Pancreas (tissue), 10 donors: ENCODE data around the gene CEMIP2. TPM values are rescaled to one million over a fixed set of nuclear protein-coding genes. Genes with fewer than 3 reads are reported as not detected.

Experiments
- ATAC-seq, 4 donors: fragments of 200-7000 bp; cut with Tn5 transposase; one replicate each; pipeline versions ENCODE4 v1.8.0 to v1.9.1; 2020; ENCODE audit warnings: mild to moderate bottlenecking in 4 of 4, moderate library complexity in 4 of 4
- DNase-seq, 6 donors: peaks; one replicate each; pipeline ENCODE4 v3.0.0-alpha.2; 2020
- FAIRE-seq: peaks from 2 replicates; lab custom pipeline; 2012; peaks lifted over from hg19 to GRCh38; lab: Jason Lieb, UNC
- H3K27ac ChIP-seq, 4 donors: fragments of 200-600 bp; sonication (generic); 1 replicate in 3 of 4; 2 replicates in 1 of 4; pipeline versions ENCODE4 v1.5.0 to v1.8.0; 2020
- H3K27me3 ChIP-seq, 4 donors: fragments of 200-600 bp; one replicate each; pipeline ENCODE4 v1.8.0; 2021
- H3K36me3 ChIP-seq, 3 donors: fragments of 200-600 bp; sonication (generic) in 1 of 3; one replicate each; pipeline versions ENCODE4 v1.5.0 to v1.8.0; 2020 to 2021
- H3K4me1 ChIP-seq, 3 donors: fragments of 200-600 bp; one replicate each; pipeline ENCODE4 v1.8.0; 2021
- H3K4me3 ChIP-seq, 4 donors: fragments of 200-600 bp; sonication (generic) in 2 of 4; one replicate each; pipeline versions ENCODE4 v1.5.0 to v1.8.0; 2020 to 2021
- H3K9me3 ChIP-seq, 4 donors: fragments of 200-600 bp; one replicate each; pipeline ENCODE4 v1.8.0; 2021
- CTCF ChIP-seq, 4 donors: fragments of 200-600 bp; sonication (generic) in 3 of 4; IDR thresholded peaks; one replicate each; pipeline versions ENCODE4 v1.5.0 to v1.8.0; 2021; ENCODE audit warnings: antibody characterized with exemption in 4 of 4
- WGBS, 2 donors: extraction: QIAGEN DNeasy Blood & Tissue Kit; methylation state at CpG; one replicate each; pipeline ENCODE4 v1.1.7; 2013; 5-methylcytosine and 5-hydroxymethylcytosine counted together
- intact Hi-C, 3 donors: fragments of 100-400 bp; cut with DNase I; formaldehyde crosslinking; loops; one replicate each; pipeline versions ENCODE4 v1.11.1 to v1.14.2; 2022
- polyA plus RNA-seq, 2 donors: library from polyadenylated mRNA; stranded (reverse); fragments of 200-250 nt; gene quantifications; one replicate each; pipeline ENCODE4 v1.2.3, GENCODE V29; 2013
- total RNA-seq, 6 donors: library from RNA; stranded (reverse); fragmentation: NEBNext Ultra II Directional in 4 of 6; extraction: Animal tissue kit (Norgen Biotek cat#: 25700) in 4 of 6; gene quantifications; one replicate each; pipeline versions ENCODE4 v1.2.1 to v1.2.4, GENCODE V29; 2021 to 2023
- donor health status: healthy with polysubstance abuse.
- donor health status: DM: no; HTN: no; CAD: no; lungs with moderate emphysema.
- donor health status: DM: no; HTN: no; CAD: no.
- donor health status: control.
- donor health status: control.
- donor health status: Bipolar disorder and iron deficiency.
- donor health status: DM: yes; HTN: yes; CAD: no.
- donor health status: DM: no; HTN: no; CAD: no.
- donor health status: DM: no; HTN: no; CAD: no.
- donor health status: DM: yes; HTN: yes; CAD: no.

The CEMIP2 gene
- total and polyA plus RNA-seq, 8 donors: 14.3 to 42.1 (median 23.3) TPM

GRCh38 chr9:71791875-71792274 is 23.6 kb upstream of the CEMIP2 start:
- Histone ChIP-seq H3K4me1 (peaks cover 0 to 11% (median 0%) of the 10 kb centered on the region in 3 donors), H3K27ac (no peak overlapping the region), H3K27me3 (no peaks in the 10 kb centered on the region), H3K4me3 (no peak overlapping the region), H3K36me3 (no peaks in the 10 kb centered on the region), H3K9me3 (no peaks in the 10 kb centered on the region)
- FAIRE-seq: no peak
- no peak for TF ChIP-seq CTCF (IDR thresholded peaks at IDR 0.05)
- 85 to 89% methylated on average over 4 of the region's 4 CpGs for WGBS, 2 donors
- intact Hi-C loops: no loop called here
- DNase-seq: no peak
- ATAC-seq: no peak

DNA sequence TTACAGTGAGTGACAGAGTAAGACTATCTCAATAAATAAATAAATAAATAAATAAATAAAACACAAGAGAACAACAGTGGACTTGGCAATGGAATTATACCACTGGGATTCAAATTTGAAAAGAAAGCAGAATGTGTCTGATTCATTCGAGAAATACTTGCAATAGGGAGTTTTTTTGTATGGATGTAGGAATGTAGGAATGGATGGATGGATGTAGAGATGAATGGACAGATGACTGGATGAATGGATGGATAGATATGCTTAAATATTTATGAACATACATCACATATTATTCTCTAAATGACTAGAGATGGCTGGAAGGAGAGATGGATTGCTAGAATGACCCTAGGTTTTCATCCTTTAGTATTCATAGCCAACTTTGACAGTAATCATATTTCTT is 22.0 kb upstream of the CEMIP2 start:
- Histone ChIP-seq H3K27ac (no peak overlapping the region), H3K4me1 (peaks cover 0 to 11% (median 0%) of the 10 kb centered on the region in 3 donors), H3K4me3 (no peak overlapping the region), H3K27me3 (no peaks in the 10 kb centered on the region), H3K36me3 (no peaks in the 10 kb centered on the region), H3K9me3 (no peaks in the 10 kb centered on the region)
- no peak for TF ChIP-seq CTCF (IDR thresholded peaks at IDR 0.05)
- DNase-seq: no peak
- WGBS, 2 donors: 83 to 96% methylated on average over 1 of the region's 1 CpG
- ATAC-seq: no peak
- intact Hi-C loops: no loop called here
- FAIRE-seq: no peak

- FAIRE-seq (no peak), ATAC-seq (peak in 3 of 4 donors; percentile 39 to 78 (median 60)), DNase-seq (no peak)
- no peaks in the 10 kb centered on the region for H3K4me1 ChIP-seq
- H3K9me3 ChIP-seq: no peaks in the 10 kb centered on the region
- intact Hi-C loops: no loop called here
- no peak for TF ChIP-seq CTCF (IDR thresholded peaks at IDR 0.05)
- H3K27ac ChIP-seq: no peak overlapping the region
- H3K4me3 ChIP-seq: no peak overlapping the region
- no peaks in the 10 kb centered on the region for H3K27me3 ChIP-seq
- no peaks in the 10 kb centered on the region for H3K36me3 ChIP-seq
- WGBS, 2 donors: 53 to 59% methylated on average over 9 of the region's 9 CpGs
These were observed 14.8 kb upstream of the CEMIP2 start for GRCh38 chr9:71783120-71783523.

- Histone ChIP-seq H3K27me3 (no peaks in the 10 kb centered on the region), H3K27ac (no peak overlapping the region), H3K36me3 (no peaks in the 10 kb centered on the region), H3K4me3 (no peak overlapping the region), H3K4me1 (no peaks in the 10 kb centered on the region), H3K9me3 (no peaks in the 10 kb centered on the region)
- no peak for DNase-seq
- FAIRE-seq: no peak
- ATAC-seq: no peak
- no peak for TF ChIP-seq CTCF (IDR thresholded peaks at IDR 0.05)
- intact Hi-C loops: no loop called here
These were observed 13.1 kb upstream of the CEMIP2 start for GRCh38 chr9:71781391-71781790.

GRCh38 chr9:71780953-71781352 is 12.6 kb upstream of the CEMIP2 start:
- no peaks in the 10 kb centered on the region for H3K27me3 ChIP-seq
- ATAC-seq: no peak
- no peaks in the 10 kb centered on the region for H3K9me3 ChIP-seq
- FAIRE-seq: no peak
- H3K36me3 ChIP-seq: no peaks in the 10 kb centered on the region
- TF ChIP-seq CTCF (IDR thresholded peaks at IDR 0.05): no peak
- H3K4me3 ChIP-seq: no peak overlapping the region
- intact Hi-C loops: no loop called here
- H3K27ac ChIP-seq: no peak overlapping the region
- no peaks in the 10 kb centered on the region for H3K4me1 ChIP-seq
- WGBS, 2 donors: 69 to 78% methylated on average over 3 of the region's 3 CpGs
- no peak for DNase-seq
